ENCODE measurements around the gene PARD3.

The PARD3 gene

DNA sequence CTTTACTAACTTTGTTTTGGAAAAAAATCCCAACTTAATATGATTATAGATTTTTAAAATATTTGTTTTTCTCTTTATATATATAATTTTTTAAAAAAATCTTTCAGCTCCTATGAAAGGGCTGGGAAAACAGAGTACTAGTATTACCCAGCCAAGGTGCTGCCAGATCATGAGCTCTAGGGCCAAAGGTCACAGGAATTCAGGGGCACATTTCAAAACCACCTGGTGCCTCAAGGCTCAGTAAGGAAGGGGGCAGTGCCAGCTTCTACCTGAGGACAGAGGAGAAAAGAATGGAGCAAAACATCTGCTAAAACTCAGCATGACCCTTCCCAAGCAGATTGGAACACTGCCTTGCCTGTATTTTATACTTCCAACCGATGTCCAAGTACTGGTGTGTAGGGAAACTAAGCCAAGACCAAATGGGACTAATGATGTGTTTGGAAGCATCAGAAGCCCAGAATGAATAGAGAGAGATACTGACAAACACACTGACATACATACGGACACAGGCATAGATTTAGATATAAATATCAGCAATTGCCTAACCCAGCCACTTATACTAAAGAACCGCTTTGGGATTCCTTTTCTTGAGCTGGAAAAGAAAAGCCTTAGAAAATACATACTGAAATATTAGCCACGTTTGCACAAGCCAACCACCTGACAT lies 667.3 kb downstream of the PARD3 start:
- DNase-seq = no peak

DNA sequence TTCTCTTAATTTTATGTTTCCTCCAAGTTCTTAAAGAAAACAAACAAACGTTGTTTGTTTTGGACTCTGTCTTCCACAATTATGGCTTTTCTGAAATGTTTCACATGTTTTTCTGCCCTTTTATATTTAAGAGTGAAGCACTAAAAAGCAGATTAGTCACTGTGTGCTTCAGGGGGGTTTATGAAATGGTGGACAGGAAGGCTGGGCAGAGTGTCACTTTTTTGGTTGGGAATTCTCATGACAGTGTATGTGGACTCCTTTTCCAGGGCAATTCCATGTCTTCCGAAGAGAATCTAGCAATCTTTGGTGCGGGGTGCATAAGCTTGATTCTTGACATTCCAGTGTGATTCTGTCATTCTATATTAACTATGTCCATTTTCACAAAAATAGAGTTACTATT lies 669.4 kb downstream of the PARD3 start:
- DNase-seq = peak; percentile 66

DNA sequence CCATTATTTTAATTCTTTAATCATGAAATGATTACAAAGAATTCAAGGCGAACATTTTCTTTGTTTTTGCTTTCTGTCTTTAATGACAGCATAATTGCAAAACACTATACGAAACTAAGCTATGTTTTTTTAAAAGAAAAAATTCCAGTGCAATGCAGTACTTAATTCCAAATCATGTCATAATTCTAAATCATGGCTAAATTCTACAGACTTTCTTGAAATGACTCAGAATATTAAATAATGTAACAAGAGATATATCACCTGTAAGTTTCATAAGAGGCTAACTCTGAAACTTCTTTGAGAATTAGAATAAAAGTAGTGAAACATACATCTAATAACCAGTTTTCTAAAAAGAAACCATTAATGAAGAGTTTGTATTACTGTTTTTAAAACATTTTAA lies 671.6 kb downstream of the PARD3 start:
- no peak for DNase-seq

DNA sequence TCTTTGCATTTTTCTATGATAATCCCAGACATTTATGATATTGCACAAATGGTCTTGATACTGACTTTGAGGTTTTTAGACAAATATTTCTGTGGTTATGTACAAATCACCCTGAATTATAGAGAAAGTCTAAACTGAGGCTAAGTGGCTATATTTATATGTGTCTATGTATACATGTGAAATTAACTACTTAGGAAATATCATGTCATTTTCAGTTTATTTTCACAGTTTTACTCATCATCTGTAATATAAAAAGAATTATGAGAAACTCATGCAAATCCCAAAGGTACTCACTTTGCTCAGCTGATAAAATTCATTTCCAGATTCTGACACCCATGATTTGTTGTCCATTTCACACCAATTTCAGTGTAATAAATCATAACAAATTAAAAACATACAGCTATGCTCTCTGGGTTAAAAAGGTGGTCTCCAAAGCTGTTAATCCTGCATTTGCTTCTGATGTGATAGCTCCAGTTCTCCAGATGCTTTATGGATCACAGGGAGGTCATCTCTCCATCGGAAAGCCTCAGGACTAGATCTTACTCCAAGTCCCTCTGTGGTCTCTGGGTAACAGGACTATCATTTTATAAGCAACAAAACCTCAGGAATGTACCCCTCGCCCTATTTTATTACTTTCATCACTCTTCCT lies 673.9 kb downstream of the PARD3 start:
- DNase-seq = peak; percentile 51

DNA sequence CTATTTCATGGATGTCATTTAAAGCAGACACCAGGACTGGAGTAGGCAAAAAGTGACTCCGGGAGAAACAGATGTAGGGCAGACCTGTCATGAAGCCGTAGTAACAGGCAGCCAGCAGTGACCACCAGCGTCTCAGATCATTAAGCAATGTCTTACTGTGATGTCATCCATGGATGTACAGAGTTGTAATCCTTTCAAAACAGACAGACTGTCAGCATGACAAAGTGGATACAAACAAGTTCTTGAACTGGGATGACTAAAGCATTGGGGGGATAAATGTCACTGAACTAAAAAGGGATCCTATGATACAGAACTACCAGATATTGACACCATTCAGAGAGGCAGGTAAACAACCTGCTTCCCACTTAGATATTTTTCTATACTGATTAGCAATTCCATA lies 675.5 kb downstream of the PARD3 start:
- DNase-seq = peak; percentile 46

DNA sequence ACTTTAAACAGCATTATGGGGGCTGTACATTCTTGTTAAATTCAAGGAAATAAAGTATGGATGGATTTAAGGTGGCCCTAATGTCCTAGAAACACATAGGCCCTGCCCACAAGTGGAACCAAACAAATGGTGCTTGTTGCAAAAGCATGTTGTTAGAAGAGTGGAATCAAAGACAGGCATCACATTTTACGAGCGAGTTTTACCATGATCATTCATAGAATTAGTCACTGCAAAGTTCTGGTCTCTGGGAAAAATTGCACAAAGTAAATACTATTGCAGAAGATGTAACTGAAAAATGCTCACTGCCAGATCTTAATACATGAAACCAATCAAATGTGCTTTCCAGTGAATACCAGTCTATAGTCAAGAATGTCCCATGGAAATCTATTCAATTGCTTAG lies 677.1 kb downstream of the PARD3 start:
- DNase-seq = no peak

DNA sequence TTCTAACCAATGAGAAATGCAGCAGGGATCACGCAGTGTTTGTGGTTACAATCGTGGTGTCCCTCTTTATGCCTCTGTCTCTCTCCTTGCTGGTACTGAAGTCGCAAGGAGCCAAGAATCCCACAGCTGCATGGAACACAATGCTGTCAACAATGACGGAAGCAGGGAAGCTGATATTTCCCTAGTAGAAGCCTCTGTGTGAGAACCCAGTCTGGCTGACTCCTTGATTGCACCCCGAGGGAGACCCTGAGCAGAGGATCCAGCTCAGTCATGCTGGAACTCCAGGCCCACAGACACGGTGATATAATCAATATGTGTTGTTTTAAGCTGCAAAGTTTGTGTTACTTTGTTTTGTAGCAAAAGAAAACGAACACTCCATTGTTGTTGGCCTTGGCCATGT lies 677.9 kb downstream of the PARD3 start:
- no peak for DNase-seq

DNA sequence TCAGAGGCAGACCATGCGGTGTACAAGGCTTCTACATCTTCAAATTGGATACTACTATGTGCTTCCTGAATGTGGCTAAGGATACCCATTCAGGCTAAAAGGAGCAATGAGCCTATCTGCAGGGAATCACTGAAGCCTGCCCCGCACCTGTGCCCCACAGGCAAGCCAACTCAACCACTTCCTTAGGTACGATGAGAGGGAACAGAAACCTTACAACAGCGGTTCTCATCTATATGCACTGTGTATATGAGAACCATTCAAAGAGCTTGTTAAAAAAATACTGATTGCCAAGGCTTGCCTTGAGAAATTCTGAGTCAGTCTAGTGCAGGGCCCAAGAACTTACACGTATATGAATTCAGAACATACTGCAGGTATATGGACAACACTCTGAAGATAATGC lies 679.6 kb downstream of the PARD3 start:
- DNase-seq = no peak

DNA sequence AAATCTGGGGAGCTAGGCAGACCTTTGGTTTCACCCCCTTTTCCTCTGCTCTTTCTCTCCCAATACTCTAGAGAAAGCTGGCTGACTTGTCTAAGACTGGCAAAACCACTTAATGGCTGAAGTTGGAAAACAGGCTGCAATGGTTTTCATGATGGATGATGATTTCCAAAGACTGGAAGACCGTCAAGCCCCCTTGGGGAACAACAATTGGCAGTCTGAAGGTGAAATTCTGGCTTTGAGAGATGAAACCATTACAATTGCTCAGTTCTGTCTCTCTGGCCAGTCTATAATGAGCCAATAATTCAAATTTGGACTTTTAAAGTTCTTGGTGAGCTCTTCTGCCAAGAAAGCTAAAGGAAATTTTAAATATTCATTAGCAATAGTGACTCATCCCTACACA lies 680.5 kb downstream of the PARD3 start:
- DNase-seq = no peak

DNA sequence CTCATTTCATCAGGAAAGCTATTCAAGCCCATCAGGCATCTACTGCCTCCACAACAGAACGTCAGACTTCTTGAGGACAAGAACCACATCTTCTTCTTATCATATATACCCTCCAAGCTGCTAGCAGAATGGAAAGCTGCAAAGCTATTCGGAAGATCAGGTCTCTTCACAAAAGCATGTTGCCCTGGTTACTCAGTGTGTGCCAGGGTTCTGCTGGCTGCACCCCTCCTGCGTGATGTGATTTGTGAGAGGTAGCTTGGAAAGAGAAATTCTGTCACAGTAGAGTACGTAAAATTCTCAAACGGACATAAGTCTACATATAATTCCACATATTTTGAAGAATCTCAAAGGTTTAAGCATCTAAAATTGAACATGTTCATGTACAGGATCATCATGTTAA lies 681.7 kb downstream of the PARD3 start:
- DNase-seq = no peak

DNA sequence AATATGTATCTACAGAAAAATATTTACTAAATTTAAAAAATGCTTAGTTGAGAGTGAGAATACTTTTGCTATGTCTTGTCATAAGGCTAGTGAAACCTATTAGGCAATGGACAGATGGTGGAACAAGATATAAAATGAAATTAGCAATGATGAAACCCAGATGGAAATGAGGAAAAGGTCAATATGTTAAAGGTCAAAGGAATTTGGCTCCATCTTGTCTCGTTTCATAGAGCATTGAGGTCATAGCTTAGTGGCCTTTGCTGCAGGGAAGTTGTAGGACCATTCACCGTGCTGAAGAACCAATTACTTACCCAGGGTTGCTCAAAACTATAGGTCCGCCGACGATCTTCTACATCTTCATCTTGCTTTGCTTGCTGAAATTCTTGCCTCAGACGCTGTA lies 683.9 kb downstream of the PARD3 start:
- DNase-seq = no peak

DNA sequence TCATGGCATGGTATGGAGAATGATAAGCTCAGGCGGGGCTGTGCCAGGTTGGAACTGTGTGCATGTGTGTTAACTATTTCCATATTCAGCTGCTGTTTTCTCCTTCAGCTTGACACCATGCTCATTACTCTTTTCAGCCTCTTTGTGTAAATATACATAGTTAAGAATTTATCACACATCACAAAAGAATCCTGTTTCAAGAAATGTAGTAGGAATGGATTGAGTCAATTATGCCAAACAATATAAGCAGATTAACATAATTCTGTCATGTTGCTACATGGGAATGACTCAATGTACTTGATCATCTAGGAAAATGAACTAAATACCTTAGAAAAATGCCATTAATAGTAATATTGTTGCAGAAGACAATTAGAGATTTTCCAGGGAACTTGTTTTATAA lies 687.4 kb downstream of the PARD3 start:
- DNase-seq = no peak

DNA sequence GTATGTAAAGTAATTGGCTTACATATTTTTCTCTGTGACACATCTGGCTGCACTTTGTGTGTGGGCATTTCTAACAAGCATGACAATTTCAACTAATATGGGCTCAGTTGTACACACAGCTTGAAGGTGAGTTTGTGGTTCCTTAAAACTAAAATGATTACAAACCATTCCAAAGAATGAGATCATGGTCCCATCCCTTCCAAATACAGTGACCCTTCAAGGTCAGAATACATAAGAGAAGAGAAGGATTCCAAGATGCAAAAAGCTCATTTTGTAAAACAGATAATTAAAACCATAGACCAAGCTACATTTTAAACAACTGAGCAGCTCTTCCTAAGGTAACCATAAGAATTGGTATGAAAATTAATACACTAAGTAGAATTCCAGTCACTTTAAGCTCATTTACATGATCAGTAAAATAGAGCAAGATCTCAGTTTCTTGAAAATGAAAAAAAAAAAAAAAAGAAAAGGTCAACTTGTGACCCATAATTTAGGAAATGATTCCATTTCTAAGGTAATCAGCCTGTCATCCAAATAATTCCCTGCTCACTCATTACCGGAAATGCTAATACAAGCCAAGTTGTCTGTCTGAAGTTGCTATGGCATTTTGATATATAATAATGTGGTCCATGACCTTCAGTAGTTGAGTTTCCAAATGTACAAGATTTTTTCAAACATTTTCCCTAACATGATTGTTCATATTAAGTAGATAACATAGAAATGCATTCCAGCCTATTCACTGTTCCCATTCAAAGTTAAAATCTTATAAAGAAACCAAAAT lies 688.5 kb downstream of the PARD3 start:
- no peak for DNase-seq

DNA sequence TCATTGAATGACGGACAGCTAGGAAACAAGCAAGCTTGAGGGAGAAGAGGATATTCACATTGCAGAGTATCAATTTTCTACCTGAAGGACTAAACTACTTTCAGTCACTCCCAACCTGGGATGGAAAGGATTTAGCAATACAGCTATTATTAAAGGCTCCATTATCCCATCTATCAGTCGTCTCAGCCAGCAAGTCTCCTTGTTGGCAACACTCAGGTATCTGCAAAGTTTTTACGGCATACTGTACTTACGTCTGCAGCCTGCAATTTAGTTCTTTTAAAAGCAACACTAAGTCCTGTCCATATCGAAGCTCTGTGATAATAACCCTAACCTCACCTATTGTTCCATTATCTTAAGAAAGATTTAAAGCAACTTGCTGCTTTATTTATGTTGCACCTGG lies 689.4 kb downstream of the PARD3 start:
- no peak for DNase-seq

DNA sequence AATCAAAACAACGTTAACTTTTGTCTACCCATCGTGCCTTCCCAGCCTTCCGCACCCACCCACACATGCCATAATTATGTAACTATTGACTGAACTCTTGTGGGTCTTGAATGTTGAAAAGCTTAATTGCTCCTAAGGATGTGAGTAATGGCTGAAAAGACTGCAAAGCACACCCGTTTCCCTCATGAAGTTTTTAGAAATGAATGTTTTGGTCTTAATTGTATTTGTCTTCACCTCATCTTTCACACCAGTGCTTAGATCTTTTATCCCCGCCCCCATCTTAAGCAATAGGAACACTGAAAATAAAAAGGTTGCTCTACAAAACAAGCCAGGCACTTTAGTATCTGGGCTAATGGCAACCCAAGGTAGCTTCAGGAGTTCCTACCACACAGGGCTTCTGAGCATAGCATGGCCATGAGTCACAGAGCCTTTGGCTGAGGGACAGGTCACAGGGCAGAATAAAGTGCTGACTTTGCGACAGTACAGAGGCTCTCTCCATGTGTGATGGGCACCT lies 690.5 kb downstream of the PARD3 start:
- DNase-seq = peak; percentile 82

DNA sequence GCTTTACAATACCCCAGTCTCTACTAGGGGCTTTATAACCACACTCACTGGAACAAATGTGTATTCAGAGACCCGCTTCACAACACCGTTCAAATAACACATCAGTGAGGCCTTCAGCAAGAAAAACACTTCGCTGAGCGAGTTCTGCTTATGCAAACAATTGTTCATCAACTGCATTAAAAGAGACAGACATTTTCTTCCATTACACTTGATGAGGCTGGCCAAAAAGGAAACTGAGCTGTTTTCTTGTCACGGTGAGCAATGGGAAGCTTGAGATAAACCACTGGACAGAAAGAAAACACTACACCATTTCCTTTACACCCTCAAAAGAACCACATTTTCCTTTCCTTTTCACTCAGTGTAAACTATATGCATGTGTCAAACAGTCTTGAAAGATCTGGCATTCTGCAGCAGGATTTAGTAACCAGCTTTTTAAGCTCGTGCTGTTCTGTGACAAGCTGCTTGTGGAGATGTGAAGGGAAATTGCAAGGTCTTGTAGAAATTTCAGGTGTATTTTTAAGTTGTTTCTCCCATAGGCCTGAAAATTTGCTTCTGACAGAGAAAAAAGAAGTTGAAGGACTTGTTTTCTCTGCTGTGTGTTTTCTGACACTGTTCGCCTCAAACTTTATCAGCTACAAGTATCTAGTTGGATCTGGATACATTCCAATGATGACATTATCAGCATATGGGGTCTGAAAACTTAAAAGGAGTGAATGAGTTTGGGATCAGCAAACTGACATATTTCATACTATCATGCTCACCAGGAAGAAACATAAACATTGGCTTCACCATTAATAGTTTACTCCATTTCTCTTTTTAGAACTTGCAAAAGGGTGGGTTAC lies 693.1 kb downstream of the PARD3 start:
- no peak for DNase-seq

DNA sequence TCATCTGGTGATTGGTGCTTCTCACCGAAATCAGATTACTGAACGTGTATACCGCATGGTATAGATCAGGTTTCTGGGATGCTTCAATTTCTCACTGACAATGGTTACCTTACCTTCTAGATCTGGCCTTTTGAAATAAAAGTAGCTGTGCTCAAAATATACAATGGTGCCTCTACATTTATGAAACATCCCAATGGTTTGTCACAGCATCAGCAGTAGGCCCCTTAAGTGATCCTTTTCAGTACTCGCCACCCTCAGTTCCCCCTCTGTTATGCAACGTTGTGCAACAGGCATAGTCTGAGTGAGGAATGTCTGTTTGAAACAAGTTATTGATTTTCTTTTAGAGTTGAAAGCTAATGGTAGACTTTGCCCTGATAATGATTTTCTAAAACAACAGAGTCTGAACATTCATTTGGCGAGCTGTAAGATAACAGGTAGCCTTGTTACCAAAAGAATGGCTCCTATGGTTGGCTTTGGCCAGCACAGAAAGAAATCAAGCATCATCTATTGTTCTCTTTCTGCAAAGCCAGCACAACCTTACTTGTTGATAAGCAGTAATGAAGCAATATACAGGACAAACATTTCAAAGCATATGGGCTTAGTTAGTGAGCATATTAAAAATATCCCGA lies 693.9 kb downstream of the PARD3 start:
- no peak for DNase-seq

DNA sequence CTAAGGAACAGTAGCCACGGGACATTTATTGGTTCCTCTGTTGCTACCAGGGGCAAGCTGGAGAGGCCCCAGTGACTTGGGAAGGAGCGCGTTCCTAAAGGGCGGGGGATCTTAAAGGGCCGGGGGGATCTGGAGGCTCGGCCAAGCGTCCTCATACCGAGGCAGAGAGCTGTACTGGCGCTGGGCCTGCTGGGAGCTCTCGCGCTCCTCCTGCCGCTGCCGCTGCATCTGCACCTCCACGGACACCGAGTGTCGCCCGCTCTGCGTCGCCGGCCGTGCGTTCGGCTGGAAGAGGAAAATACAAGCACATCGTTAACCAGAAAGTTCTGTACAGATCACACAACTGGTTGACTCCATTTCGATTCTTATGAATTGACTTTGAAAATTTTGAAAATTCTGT lies 695.6 kb downstream of the PARD3 start:
- DNase-seq = no peak

DNA sequence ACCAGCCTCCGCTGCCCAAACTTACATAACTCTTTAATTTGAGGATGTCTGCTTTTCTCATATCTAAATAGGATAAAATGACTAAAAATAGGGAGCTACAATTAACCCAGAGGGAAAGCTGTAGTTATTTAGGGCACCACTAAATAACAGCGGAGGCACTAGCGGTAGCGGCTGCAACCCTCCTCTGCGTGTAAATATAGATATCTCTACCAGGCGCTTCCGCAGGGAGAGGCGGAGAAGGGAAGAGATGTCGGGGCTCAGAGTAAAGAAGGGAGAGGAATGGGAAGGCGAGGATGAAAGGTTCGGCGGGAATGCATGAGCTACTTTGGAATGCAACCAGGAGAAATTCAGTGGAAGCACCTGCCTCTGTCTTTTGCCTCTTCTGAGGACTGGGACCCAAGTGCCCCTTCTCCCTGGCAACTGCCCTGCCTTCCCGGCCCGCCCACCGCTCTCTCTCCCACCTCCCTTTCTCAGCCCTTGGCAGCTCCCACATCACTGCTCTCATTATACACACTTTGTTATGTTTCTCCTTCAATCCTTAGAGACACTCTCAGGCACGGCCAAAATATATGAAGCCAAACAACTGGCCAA lies 698.3 kb downstream of the PARD3 start:
- no peak for DNase-seq

DNA sequence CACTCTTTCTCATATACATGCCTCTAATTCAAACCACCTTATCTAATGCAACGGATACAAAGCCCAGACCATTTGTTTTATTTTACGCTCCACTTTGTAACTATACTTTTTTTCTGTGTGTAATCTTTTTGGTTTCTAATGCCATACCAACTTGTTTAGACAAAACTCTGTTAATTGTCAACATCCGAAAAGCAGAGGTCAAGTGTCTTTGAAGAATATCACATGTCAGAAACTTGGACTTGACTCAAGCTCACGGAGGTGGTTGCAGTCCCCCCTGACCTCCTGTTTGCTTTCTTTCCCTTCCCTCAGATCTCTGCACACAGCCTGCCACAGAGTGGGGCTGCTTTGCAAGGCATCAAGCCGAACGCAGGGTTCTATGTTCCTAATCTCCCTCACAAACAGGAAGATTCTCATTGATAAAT lies 698.9 kb downstream of the PARD3 start:
- DNase-seq = no peak

DNA sequence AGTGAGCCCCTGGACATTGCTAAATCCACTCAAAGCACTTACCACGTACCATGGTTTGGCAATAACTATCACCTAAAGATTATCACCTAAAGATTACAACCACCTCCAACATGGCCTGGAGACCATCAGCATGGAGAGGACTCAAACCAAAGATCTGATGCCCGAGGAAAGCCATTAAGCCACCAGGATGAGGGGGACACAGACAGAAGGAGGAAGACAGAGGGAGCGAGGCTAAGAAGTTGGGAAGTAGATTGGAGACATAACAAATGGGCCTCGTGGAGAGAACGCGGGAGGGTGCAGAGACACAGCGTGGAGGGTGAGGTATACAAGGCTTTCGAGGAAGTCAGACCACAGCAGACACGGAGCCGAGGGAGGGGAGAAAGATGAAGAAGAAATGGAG lies 700.2 kb downstream of the PARD3 start:
- DNase-seq = no peak

Measured in fibroblast of skin of abdomen (primary cell).